DOHH2 (cell line): Measurements from ENCODE around the gene CHD6.

Experiments used
- H3F3A ChIP-seq: fragments of 200-600 bp; sonication (generic), shearing (Covaris generic); 2 replicates; pipeline ENCODE4 v1.6.0; 2016; ENCODE audit warnings: antibody characterized with exemption, mild to moderate bottlenecking; ENCODE audit not compliant: control insufficient read depth, insufficient read depth
- H3K27ac ChIP-seq: fragments of 200-600 bp; sonication (generic); 2 replicates; pipeline ENCODE4 v1.5.1; 2014; ENCODE audit warnings: low read depth, mild to moderate bottlenecking, low read length, moderate library complexity
- H3K27me3 ChIP-seq: fragments of 200-600 bp; sonication (generic); 2 replicates; pipeline ENCODE4 v1.6.1; 2014; ENCODE audit warnings: mild to moderate bottlenecking, low read length, mixed read lengths; ENCODE audit not compliant: control insufficient read depth
- H3K36me3 ChIP-seq: fragments of 200-600 bp; sonication (generic); 2 replicates; pipeline ENCODE4 v1.6.1; 2014; ENCODE audit warnings: mild to moderate bottlenecking, low read length, moderate library complexity, mixed read lengths; ENCODE audit not compliant: control insufficient read depth
- H3K4me1 ChIP-seq: fragments of 200-600 bp; sonication (generic); 2 replicates; pipeline ENCODE4 v1.6.1; 2014; ENCODE audit warnings: mild to moderate bottlenecking, low read length, mixed read lengths; ENCODE audit not compliant: control insufficient read depth
- H3K4me2 ChIP-seq: fragments of 200-600 bp; sonication (generic); 2 replicates; pipeline ENCODE4 v1.6.0; 2014; ENCODE audit warnings: mild to moderate bottlenecking, low read length, moderate library complexity
- H3K4me3 ChIP-seq: fragments of 200-600 bp; sonication (generic); 2 replicates; pipeline ENCODE4 v1.5.1; 2014; ENCODE audit warnings: mild to moderate bottlenecking, low read length, mixed read lengths
- H3K79me2 ChIP-seq: fragments of 200-600 bp; sonication (generic); 2 replicates; pipeline ENCODE4 v1.6.1; 2014; ENCODE audit warnings: mild to moderate bottlenecking, low read length, mixed read lengths; ENCODE audit not compliant: control insufficient read depth
- H3K9me2 ChIP-seq: fragments of 200-600 bp; sonication (generic); replicated peaks from 2 replicates; pipeline ENCODE4 v1.6.1; 2014; ENCODE audit warnings: mild to moderate bottlenecking, low read length, mixed read lengths; ENCODE audit not compliant: control insufficient read depth
- H3K9me3 ChIP-seq: fragments of 200-600 bp; sonication (generic); 2 replicates; pipeline ENCODE4 v1.6.1; 2014; ENCODE audit warnings: antibody characterized with exemption, low read length, mixed read lengths; ENCODE audit not compliant: control insufficient read depth, insufficient read depth
- H4K20me1 ChIP-seq: fragments of 200-600 bp; sonication (generic); 2 replicates; pipeline ENCODE4 v1.6.0; 2014; ENCODE audit warnings: low read depth, mild to moderate bottlenecking, antibody characterized with exemption, low read length, moderate library complexity; ENCODE audit not compliant: control insufficient read depth, insufficient read depth
- EZH2phosphoT487 ChIP-seq: fragments of 200-600 bp; sonication (generic); IDR thresholded peaks from 2 replicates; pipeline ENCODE4 v1.6.1; 2017; ENCODE audit warnings: borderline replicate concordance, mild to moderate bottlenecking, antibody characterized with exemption, low read length, moderate library complexity, mixed read lengths
- TF ChIP-seq, protein P1 (sequence below): fragments of 200-600 bp; sonication (generic); IDR thresholded peaks from one replicate; pipeline ENCODE4 v1.5.1; 2014; ENCODE audit warnings: antibody characterized with exemption, mild to moderate bottlenecking, low read depth, low read length; ENCODE audit not compliant: poor library complexity, severe bottlenecking

Gene CHD6

DNA sequence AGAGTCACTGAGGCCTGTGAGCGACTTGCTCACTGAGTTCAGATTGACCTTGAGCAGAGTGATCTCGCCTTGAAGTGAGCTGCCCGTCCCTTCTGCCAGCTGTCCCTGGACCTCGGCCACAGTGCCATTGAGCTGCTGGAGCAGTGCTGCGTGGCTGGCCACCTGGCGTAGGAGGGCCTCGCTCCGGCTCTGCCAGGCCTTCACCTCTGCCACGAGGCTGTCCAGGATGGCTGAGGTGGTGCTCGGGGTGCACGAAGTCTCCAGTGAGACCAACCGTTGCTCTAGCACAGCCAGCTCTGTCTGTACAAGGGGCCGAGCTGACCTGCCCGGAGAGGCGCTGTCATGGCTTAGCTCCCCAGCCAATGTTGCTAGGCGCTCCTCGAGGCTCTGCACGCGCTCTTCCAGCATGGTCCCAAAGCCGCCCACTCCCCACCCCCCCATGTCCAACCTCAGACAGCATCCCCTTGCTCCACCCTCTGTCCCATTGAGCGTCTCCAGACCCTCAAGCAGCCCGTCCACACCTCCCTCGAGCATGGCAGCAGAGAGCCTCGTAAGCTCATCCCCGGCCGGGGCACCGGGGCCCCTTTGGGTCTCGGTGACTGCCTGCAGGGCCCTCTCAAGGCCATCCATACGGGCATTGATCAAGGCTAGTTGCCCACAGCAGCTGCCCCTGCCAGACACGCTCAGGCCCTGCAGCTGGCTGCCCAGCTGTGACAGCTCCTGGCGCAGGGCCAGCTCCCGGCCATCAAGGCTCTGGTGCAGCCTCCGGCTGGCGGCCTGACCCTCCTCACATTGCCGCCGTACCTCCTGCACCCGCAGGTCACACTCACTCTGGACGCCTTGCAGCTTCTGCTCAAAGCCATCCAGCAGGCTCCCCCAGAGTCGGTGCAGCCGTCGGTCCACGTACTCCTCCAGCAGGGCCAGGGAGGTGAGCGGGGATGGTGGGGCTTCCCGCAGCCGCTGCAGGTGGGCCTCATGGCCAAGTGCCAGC lies 256.1 kb downstream of the CHD6 start:
- no peaks in the 10 kb centered on the region for H3K36me3 ChIP-seq
- no peaks in the 10 kb centered on the region for H3F3A ChIP-seq
- no peaks in the 10 kb centered on the region for H3K9me2 ChIP-seq
- H3K4me3 ChIP-seq: no peak overlapping the region
- TF ChIP-seq, protein P1, sequence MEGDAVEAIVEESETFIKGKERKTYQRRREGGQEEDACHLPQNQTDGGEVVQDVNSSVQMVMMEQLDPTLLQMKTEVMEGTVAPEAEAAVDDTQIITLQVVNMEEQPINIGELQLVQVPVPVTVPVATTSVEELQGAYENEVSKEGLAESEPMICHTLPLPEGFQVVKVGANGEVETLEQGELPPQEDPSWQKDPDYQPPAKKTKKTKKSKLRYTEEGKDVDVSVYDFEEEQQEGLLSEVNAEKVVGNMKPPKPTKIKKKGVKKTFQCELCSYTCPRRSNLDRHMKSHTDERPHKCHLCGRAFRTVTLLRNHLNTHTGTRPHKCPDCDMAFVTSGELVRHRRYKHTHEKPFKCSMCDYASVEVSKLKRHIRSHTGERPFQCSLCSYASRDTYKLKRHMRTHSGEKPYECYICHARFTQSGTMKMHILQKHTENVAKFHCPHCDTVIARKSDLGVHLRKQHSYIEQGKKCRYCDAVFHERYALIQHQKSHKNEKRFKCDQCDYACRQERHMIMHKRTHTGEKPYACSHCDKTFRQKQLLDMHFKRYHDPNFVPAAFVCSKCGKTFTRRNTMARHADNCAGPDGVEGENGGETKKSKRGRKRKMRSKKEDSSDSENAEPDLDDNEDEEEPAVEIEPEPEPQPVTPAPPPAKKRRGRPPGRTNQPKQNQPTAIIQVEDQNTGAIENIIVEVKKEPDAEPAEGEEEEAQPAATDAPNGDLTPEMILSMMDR: no peak
- TF ChIP-seq EZH2phosphoT487: no peak
- no peak overlapping the region for H3K4me2 ChIP-seq
- no peaks in the 10 kb centered on the region for H3K27me3 ChIP-seq
- no peak overlapping the region for H3K27ac ChIP-seq
- H3K79me2 ChIP-seq: no peaks in the 10 kb centered on the region
- no peaks in the 10 kb centered on the region for H3K9me3 ChIP-seq
- H3K4me1 ChIP-seq: no peaks in the 10 kb centered on the region
- H4K20me1 ChIP-seq: no peaks in the 10 kb centered on the region

DNA sequence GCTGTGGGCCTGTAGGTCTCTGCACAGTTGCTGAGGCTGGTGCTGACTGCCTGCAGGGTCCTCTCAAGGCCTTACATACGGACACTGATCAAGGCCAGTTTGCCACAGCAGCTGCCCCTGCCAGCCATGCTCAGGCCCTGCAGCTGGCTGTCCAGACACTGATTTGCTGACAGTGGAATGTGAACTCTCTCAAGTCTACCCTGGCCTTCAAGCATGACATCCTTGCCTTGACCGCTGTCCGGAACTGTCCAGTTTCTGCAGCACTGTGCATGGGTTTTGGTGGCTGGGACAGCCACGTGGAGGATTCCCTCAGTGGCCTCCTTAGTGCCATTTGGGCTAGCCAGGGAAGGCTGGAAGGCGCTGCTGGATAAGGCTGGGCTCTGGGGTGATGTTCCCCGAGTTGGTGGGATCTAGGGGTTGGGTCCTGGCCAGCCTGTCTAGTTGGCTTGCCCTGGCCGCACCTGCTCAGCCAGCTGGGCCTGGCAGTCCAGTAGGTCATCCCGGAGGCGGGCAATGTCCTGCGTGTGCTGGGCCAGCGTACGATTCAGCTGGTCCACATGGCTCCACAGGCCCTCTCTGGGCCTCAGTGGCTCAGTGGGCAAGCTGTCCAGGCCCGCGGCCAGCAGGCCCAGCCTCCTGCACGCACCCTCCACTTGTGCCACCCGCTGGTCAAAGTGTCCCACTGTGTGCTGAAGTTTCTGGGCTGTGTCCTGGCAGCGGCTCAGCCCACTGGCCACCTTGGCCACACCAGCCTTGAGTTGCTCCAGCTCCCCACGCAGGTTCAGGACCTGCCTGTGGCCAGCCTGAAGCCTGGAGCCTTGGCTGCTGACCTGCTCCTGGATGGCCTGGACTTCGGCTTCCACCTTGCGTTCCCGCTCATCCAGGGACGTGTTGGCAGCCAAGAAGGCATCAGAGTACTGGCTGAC lies 257.1 kb downstream of the CHD6 start:
- H3K9me2 ChIP-seq: no peaks in the 10 kb centered on the region
- no peaks in the 10 kb centered on the region for H3K79me2 ChIP-seq
- TF ChIP-seq EZH2phosphoT487: no peak
- TF ChIP-seq, protein P1: no peak
- H3K4me1 ChIP-seq: no peaks in the 10 kb centered on the region
- no peaks in the 10 kb centered on the region for H3K9me3 ChIP-seq
- no peak overlapping the region for H3K27ac ChIP-seq
- no peaks in the 10 kb centered on the region for H3K27me3 ChIP-seq
- no peak overlapping the region for H3K4me3 ChIP-seq
- no peaks in the 10 kb centered on the region for H3F3A ChIP-seq
- H4K20me1 ChIP-seq: no peaks in the 10 kb centered on the region
- H3K4me2 ChIP-seq: no peak overlapping the region
- no peaks in the 10 kb centered on the region for H3K36me3 ChIP-seq

DNA sequence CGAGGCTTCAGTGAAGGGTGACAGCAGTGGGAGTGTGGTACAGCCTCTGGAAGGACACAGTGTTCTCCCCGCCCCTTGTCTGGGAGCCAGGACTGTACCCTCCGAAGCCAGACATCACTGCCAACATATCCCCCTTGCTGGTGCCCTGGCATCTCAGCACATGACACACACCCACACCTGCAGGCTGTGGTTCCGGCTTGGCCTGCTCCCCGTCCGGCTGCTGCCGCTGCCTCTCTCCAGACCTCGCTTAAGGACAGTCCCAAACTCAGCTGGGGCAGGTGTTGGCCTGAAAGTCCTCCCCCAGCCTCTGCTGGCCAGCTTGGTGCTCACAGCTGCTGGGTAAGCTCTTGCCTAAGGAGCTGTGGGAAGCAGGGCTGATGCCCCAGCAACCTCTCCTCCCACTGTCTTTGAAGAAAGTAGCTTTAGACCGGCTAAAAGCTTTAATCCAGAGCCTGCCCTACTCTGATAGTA lies 258.6 kb downstream of the CHD6 start:
- no peaks in the 10 kb centered on the region for H3K9me3 ChIP-seq
- no peaks in the 10 kb centered on the region for H3F3A ChIP-seq
- no peaks in the 10 kb centered on the region for H3K36me3 ChIP-seq
- H3K4me1 ChIP-seq: no peaks in the 10 kb centered on the region
- no peak overlapping the region for H3K4me3 ChIP-seq
- no peaks in the 10 kb centered on the region for H3K79me2 ChIP-seq
- no peaks in the 10 kb centered on the region for H4K20me1 ChIP-seq
- no peak overlapping the region for H3K27ac ChIP-seq
- H3K9me2 ChIP-seq: no peaks in the 10 kb centered on the region
- TF ChIP-seq, protein P1: no peak
- no peak for TF ChIP-seq EZH2phosphoT487
- H3K4me2 ChIP-seq: no peak overlapping the region
- no peaks in the 10 kb centered on the region for H3K27me3 ChIP-seq
